ENCODE data around the gene MRGPRX2.

MRGPRX2 gene

DNA sequence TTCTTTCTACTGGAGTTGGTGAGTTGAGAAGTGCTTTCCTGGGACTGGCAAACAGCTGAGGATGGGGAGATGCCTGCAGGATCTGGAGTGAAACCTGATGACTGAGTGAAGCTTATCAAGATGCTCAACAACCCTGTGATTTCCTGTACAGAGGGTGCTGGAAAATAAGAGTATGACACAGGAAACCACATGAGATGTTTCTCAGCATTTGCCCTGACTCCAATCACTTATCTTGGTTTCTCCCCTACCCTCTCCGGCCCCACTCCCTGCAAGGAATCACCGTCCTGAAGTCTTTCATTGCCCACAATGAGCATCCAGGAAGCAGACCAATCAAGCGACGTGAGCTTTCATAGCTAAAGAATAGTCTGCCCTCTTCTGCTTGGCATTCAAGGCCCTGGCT is at the start of gene MRGPRX2:
TSS of gene MRGPRX2 (minus strand) at position 89 of the 400 bp plus-strand sequence. CDS start 4,315 bp downstream, outside the sequence.
- DNase-seq, result no peak

DNA sequence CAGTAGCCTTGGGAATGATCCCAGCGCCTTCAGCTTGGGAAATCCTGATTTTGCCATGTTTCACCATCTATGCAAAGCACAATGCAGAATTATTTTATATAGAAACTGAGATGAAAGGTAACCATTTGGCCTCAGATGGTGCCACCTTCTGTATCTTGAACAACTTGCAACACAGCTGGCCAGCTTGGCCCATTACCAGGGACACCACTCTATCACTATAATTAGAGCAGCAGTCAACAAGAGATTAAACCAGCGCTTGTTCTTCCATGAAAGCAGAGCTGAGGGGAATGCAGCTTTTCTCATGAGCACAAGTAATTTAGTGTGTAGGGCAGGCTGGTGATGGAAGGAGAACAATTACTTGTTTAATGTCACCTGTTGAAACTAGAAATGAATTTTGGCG is 49.8 kb upstream of the MRGPRX2 start:
- peak; percentile 35 for DNase-seq

DNA sequence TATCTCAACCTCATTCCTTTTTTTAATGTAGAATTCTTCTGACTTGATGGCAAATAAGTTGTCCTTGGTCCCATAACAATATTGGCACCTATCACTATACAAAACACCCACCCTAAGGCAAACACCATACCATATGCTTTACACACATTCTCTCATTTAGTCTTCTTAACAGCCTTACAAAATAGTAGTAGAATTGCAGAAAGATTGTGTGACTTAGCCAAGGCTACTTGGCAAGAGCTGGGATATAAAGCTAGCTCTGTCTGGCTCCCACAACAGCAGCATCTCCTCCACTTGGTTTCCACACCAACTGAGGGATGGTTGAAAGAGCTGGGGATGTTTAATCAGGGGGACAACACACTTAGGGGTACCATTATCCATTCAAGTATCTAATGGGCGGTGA is 46.6 kb upstream of the MRGPRX2 start:
- no peak for DNase-seq

DNA sequence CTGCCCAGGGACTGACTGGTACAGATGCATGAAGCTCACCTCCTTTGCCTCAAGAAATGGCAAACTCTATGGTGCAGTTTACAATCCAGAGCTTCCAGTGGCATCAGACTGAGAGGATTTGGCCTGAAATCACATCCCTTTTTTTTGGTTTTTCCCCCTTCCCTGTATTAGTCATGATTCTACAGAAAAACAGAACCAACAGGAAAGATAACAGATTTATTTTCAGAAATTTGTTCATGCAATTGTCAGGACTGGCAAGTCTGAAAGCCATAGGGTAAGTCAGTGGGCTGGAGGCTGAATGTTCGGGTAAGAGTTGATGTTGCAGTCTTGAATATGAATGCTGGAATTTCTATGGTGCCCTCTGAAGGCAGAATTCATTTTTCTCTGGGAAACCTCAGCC is 44.5 kb upstream of the MRGPRX2 start:
- no peak for DNase-seq

DNA sequence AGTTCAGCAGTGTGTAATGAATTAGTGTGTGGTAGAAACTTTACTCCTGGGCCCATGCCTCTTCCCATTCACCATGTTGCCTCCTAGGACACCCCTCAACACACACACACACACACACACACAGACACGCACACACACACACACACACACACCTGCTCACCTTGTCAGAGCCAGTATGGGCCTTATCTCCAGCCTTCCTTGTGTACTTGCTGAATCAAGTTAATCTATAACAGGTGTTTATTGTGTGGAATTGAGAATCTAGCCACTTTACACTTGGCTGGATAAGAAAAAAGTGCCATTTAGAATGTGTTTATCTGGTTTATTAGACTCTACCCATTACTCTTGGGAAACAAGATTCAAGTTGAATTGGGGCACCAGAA is 42.0 kb upstream of the MRGPRX2 start:
- no peak for DNase-seq

DNA sequence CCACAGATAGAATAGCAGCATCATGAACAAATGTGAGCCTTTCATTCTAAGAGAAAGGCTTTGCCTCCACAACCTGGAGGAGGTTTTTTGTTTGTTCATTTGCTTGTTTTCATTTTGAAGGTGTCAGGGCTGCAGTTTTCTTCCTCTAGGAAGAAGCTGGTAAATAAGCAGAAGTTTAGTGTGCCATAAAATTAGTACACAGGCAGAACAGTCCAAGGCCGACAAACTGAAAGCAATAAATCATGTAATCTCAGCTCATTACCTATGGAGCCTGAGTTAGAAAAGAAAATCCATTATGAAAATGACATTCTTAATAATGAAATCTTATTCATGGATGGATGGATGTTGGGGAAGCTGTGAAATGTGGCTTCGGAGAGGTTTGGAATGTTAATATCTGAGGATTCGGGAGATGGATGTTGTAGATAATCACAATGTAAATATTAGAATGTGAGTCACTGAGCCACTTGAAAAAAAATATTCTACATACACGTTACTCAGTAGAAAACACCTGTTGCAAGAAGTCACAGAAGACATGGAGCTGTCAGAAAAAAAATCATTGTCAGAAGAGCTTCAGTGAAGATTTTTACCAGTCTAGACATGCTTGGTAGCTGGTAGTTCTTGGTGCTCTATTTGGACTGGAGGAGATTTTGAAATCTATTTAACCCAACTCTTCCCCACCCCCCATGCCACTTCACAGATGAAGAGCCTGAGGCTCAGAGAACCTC is 41.4 kb upstream of the MRGPRX2 start:
- no peak for DNase-seq

DNA sequence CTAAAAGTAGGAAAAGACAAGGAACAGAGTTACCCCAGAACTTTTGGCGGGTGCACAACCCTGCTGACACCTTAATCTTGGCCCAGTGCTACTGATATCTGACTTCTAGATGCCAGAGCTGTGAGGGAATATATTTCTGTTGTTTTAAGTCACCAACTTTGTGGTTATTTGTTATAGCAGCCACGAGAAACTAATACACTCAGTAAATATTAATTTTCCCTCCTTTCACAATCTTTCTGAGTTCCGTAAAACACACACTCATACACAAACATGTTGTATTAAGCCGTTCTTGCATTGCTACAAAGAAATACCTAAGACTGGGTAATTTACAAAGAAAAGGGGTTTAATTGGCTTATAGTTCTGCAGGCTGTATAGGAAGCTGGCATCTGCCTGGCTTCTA is 40.4 kb upstream of the MRGPRX2 start:
- no peak for DNase-seq

DNA sequence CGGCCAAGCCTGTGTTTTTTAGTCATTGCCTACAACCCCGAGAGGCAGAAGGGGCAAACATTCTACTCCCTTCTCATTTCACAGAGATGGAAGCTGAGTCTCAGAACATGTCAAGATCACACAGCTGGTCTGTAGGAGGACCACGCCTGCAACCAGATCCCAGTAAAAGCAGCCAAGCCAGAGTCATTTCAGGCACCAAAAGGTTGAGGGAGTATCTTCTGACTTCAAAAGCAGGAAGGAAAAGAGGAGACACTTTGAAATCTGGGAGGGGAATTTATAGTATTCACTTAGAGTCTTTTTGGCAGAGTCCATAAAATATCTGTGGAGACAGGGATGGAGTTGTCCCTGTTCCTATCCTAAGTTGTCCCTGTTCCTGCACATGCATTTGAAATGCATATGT is 38.6 kb upstream of the MRGPRX2 start:
- DNase-seq, result no peak

DNA sequence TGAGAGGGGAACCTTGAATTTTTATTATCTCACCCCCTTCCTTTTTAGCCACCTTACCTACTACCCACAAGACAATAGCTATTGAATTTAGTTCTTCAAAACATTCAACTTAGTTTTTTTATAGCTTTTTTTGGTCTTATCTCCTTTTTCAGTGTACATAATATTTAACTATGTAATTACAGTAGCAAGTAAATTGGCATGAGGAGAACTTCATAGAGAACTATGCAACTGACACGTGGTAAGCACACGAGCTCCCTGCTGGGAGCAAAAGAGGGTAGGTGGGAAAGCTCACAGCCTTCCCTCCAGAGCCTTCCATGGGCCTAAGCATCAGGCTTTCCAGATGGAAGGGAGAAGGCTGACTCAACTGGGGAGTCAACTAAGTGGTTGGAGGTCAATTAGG is 34.3 kb upstream of the MRGPRX2 start:
- no peak for DNase-seq

DNA sequence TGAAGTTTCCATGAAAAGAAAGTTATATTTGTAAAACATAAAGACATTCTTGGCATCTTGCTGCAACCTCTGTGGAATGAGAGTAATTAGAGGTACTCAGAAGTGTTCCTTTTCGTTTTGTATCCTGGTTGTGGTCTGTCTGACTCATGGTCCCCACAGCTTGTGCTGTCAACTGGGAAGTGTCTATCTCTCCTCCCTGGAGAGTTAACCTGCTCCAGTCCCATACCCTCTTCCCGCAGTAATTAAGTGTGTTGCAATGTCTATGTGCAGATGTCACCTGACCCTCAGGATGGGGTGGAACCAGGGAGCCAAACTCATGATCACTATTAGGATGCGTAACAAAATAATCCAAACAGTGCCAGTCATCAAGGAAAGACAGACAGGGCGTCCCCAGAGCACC is 33.5 kb upstream of the MRGPRX2 start:
- DNase-seq, result no peak

DNA sequence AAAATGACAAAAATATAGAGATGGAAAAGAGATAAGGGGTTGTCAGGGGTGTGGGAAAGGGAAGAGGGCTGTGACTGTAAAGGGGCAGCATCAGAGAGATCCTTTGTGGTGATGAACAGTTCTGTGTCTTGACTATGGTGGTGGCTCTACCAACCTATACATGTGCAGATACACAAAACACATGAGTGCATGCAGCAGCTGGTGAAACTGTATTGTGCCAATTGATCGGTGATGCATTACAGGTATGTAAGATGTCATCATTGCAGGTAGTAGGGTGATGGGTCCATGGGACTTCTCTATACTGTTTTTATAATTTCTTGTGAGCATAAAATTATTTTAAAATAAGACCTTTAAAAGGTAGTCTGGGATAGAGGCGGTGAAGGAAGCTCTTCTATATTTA is 32.3 kb upstream of the MRGPRX2 start:
- no peak for DNase-seq

DNA sequence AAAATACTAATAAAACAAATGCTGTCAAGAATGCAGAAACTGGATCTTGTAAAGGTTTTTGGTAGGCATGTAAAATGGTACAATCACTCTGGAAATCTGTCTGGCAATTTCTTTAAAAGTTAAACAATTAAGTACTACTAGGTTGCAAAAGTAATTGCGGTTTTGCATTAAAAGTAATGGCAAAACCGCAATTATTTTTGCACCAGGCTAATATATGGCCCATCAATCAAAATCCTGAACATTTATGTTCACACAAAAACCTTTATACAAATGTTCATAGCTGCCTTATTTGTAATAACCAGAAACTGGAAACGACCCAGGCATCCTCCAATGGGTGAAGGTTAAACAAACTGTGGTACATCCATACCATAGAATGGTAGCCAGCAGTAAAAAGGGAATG is 31.8 kb upstream of the MRGPRX2 start:
- no peak for DNase-seq

DNA sequence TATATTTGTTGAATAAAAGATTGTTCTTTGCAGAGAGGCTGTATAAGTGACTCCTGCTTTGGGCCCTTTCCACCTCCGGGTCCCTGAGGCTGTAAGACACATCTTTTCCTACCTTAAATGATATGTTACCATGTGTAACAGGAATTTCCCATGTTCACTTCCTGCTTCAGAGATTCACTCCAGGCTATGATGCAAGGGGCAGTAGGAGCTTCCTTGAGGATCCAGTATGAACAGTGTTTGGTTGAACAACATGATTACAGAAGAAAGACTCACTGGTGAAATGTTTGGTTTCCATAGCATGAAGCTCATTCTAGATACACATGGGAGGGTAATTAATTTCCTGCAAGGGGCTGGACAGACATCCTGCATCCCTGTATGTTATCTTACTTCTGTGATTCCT is 30.8 kb upstream of the MRGPRX2 start:
- no peak for DNase-seq

DNA sequence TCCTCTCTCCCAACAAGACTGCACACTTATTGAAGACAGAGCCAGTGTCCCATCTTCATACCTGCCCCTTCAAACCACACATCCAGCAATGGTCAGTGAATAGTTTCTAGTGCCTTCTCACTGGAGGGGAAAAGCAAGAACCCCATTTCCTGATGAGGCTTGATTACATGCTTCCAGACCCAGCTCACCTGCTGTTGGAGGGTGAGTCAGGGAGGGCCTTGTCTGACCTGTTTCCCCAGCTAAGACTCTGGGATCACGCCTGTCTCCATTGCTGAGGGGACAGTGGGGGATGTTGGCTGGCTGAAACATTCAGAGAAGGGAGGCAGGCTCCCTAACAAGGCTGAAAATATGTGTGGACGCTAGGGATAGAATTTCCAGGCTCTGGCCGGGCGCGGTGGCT is 28.9 kb upstream of the MRGPRX2 start:
- no peak for DNase-seq

DNA sequence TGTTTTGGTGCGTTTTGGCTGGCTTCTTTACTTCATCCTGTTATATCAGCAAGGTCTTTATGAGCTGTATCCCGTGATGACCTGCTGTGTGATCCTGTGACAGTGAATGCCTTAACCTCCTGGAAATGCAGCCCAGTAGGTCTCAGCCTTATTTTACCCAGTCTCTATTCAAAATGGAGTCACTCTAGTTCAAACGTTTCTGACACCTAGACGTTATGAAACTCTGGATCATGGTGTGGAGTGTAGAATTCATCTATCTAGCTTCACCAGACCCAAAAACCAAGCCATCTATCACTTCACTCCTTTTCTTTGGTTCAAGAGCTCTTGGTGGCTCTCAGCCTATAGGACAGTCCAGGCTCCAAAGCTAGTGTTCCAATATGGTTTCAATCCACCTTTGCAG is 28.3 kb upstream of the MRGPRX2 start:
- no peak for DNase-seq

DNA sequence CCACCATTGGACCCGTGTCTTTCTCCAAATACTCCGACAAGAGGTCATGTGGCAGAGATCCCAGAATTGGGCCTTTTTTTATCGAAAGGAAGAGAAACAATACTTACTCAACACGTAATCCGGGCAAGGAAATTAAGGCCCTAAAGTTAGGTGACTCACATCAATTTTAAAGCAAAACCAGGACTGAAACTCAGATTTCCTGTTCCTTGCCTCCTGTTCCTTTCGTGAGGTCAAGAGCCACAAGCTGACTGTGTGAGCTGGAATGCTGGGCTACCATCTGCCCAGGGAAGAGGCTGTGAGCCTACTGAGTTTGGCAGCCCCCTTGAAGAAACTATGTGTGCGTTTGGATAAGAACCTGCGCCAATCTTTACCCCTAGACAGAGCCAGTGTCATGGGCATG is 27.1 kb upstream of the MRGPRX2 start:
- no peak for DNase-seq

DNA sequence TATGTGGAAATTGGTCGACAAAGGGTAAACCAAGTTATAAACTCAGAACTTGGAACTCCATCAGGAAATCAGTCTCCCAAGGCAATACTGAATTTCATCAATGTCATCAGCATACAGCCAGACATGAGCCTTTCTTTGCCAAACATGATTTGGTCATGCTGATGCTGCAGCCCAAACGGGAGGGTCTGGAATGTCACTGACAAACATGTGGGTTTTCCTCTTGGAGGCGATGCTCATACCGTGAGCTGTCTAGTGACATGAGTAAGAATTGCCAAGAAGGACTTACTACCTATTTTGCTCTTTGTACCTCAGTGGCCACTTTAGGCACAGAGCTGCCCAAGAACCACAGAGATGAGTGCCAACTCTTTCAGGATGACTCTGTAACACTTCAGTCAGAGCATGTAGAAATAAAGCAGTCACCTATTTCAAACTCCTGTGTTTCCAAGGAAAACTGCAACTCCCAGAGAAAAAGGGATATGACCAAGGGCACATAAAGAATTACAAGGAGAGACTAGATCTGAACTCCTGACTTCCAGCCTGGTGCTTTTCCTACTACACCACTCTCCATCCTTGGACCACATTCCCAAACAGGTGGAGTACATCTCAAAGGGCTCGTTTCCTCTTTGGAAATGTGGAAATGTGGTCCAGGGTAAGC is 24.3 kb upstream of the MRGPRX2 start:
- no peak for DNase-seq

DNA sequence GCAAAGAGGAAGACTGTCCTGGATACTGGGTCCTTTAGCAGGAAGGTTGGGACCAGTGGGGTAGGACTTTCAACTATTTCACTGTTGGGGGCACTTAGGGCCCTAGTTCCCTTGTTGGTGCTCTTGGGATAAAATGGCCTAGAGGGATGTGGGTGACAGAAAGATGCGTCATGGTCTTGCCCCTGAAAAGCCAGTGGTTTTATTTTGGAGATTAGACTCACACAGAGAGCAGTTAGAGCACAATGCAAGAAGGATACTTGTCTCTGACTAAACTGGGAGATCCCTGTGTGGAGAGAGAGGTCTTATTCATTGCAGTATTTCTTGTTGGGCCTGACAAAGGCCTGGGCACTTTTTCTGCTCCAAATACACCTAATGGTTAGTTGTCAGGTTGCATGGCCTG is 22.6 kb upstream of the MRGPRX2 start:
- DNase-seq, result no peak

DNA sequence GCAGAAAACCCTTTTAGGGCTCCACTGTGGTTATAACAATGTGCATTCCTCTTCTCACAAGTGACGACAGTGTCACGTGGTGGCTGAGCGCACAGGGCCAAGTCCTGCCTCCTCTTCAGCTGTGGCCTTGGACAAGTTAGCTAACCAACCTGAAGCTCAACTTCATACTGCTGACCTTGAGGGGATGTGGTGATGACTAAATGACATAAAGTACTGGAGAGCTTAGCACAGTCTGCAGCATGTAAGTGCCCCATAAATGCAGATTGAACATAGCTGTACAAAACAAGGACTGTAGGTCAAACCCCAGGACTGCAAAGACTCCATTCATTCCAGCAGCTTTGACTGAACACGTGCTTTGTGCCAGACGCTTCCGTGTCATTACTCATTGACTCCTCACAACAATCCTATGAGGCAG is 20.1 kb upstream of the MRGPRX2 start:
- DNase-seq, result no peak

DNA sequence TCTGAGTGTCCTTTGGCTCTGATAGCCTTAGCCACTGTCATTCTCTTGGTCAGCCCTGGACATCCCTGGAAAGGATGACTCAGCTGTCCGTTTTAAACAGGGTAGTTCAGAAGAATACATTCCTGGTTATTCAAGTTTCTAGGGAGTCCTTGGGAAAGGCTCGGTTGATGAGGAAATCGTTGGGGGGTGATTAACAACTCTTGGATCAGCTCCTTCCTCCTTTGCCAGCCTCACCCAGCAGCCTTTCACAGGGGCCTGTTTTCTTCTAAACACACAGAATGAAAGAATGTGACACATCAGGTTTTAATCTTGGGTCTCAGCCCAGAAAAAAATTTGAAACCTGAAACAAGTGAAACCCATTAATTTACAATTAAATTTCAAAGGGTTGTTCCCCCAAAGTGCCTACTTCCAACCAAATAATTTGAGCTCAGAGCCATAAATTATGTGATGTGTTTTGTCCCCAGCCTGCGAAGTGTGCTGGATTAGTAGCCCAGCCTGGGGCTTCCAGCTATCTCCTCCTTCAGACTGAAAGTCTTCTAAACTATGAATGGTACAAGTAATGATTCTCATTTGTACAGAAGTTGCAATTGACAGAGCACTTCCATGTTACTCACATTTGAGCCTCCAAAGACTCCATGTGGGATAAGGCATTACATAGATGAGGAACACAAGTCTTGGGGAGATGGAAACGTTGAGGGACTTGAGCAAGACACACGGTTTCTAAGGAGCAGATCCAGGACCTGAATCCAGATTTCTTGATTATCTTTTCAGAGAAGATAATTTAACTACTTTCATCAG is 19.3 kb upstream of the MRGPRX2 start:
- DNase-seq, result no peak

DNA sequence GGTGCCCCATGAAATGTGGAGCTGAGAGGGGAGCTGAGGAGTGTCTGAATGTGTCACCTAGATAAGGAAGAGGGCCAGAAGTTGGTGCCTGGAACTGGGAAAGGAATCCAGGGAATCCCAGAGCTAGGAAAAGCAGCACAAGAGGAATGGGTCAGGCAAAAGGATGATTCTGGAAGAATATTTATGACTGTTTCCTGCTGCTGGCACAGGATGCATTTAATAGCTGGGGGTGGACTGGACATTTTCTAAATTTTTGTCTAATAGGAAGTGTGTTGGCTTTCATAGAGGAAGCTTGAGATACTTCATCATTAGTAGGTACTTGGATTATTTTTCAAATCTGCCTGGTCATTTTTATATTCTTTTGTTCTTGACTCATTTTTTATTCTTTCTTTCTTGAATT is 17.4 kb upstream of the MRGPRX2 start:
- no peak for DNase-seq

DNA sequence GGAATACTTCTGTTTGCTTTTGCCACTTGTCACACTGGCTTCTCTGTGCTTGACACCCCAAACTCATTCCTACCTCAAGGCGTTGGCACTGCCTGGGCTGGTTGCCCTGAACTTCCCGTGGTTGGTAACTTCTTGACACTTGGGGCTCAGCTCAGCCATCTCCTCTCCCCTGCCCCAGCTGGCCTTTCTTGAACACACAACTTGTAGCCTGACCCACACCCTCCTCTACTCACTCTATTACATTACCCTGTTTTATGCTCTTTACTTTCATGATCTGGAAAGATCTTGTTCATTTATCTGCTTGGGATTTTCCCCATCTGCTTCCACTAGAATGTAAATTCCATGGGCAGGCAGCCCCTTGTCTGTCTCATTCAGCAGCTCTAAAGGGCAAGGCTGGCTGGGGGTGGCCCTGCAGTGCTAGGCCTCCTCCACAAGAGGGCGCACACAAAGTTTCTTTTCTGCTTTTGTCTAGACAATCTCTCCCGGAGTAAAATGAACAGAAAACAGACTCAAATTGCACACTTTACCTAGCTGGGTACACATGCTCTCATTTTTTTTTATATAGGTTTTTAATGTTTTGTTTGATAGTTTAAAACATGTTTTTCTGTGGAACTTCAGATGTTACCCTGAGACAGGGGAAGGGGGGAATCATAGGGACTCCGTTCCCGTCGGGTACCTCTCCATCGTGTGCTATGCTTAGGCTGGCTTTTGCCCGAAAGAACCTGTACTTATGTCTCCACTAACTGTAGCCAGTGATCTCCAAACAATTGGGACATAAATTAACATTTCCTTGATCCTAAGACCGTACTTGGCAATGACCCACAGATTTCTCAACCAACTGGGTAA is 16.4 kb upstream of the MRGPRX2 start:
- peak; percentile 42 for DNase-seq

DNA sequence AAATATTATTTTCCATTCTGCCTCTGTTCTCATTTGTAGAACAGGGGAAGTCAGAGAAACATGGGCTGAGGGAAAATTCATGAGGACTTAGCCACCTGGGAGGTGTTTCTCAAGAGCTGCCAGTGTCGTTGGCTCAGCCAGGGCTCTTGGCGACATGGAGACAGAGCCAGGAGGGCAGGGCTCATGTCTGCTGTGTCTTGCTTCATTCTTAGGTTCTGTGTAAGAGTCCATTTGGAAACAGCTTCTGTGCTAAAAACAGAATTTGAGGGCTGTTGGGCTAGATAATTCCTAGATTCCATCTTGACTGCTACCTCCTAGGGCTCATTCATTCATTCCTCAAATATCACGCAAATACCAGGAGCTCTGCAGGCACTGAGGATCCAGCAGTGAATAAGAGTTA is 15.1 kb upstream of the MRGPRX2 start:
- no peak for DNase-seq
